OCI-LY1 (cell line): Measurements from ENCODE around the gene DMD.

Experiments
- H2AFZ ChIP-seq: fragments of 200-600 bp; sonication (generic), shearing (Covaris generic); 2 replicates; pipeline ENCODE4 v1.6.0; 2014; ENCODE audit warnings: antibody characterized with exemption, mild to moderate bottlenecking, low read length
- H3F3A ChIP-seq: fragments of 200-600 bp; sonication (generic), shearing (Covaris generic); 2 replicates; pipeline ENCODE4 v1.6.0; 2014; ENCODE audit warnings: mild to moderate bottlenecking, antibody characterized with exemption, low read length, moderate library complexity; ENCODE audit not compliant: insufficient read depth
- H3K27ac ChIP-seq: fragments of 200-600 bp; sonication (generic); 2 replicates; pipeline ENCODE4 v1.5.1; 2014; ENCODE audit warnings: low read length, mixed run types, mild to moderate bottlenecking, low read depth; ENCODE audit not compliant: poor library complexity, severe bottlenecking
- H3K27me3 ChIP-seq: fragments of 200-600 bp; sonication (generic); 2 replicates; pipeline ENCODE4 v1.6.0; 2014; ENCODE audit warnings: antibody characterized with exemption, mild to moderate bottlenecking, low read length, moderate library complexity; ENCODE audit not compliant: insufficient read depth
- H3K36me3 ChIP-seq: fragments of 200-600 bp; sonication (generic); 2 replicates; pipeline ENCODE4 v1.6.1; 2014; ENCODE audit warnings: mild to moderate bottlenecking, antibody characterized with exemption, low read length, moderate library complexity, mixed read lengths; ENCODE audit not compliant: insufficient read depth
- H3K4me1 ChIP-seq: fragments of 200-600 bp; sonication (generic); 2 replicates; pipeline ENCODE4 v1.5.1; 2014; ENCODE audit warnings: mild to moderate bottlenecking, low read length, moderate library complexity; ENCODE audit not compliant: insufficient read depth, severe bottlenecking
- H3K4me2 ChIP-seq: fragments of 200-600 bp; sonication (generic), shearing (Covaris generic); 2 replicates; pipeline ENCODE4 v1.6.1; 2014; ENCODE audit warnings: low read length
- H3K4me3 ChIP-seq: fragments of 200-600 bp; sonication (generic); 2 replicates; pipeline ENCODE4 v1.5.1; 2014; ENCODE audit warnings: low read length, low read depth, mild to moderate bottlenecking, mixed read lengths; ENCODE audit not compliant: poor library complexity, severe bottlenecking
- H3K79me2 ChIP-seq: fragments of 200-600 bp; shearing (Covaris generic); 2 replicates; pipeline ENCODE4 v1.6.1; 2016; ENCODE audit warnings: mixed run types, low read length, mixed read lengths; ENCODE audit not compliant: insufficient read depth
- H3K9ac ChIP-seq: fragments of 200-600 bp; sonication (generic), shearing (Covaris generic); 2 replicates; pipeline ENCODE4 v1.6.1; 2014; ENCODE audit warnings: mild to moderate bottlenecking, low read length, mixed read lengths
- H3K9me2 ChIP-seq: fragments of 200-600 bp; sonication (generic), shearing (Covaris generic); 2 replicates; pipeline ENCODE4 v1.6.1; 2014; ENCODE audit warnings: low read depth, mild to moderate bottlenecking, low read length, mixed read lengths
- H3K9me3 ChIP-seq: fragments of 200-600 bp; shearing (Covaris generic); 2 replicates; pipeline ENCODE4 v1.6.1; 2014; ENCODE audit warnings: low read length, mixed read lengths
- H4K20me1 ChIP-seq: fragments of 200-600 bp; sonication (generic), shearing (Covaris generic); 2 replicates; pipeline ENCODE4 v1.6.0; 2016; ENCODE audit warnings: mild to moderate bottlenecking, low read length; ENCODE audit not compliant: insufficient read depth
- EZH2 ChIP-seq: fragments of 200-600 bp; sonication (generic), shearing (Covaris generic); IDR thresholded peaks from 2 replicates; pipeline ENCODE4 v1.8.0; 2017; ENCODE audit warnings: borderline replicate concordance, mixed run types, mild to moderate bottlenecking, antibody characterized with exemption, low read length, moderate library complexity, mixed read lengths
- TF ChIP-seq, protein P1 (sequence below): fragments of 200-600 bp; sonication (generic), shearing (Covaris generic); IDR thresholded peaks from 2 replicates; pipeline ENCODE4 v1.5.1; 2017; ENCODE audit warnings: mild to moderate bottlenecking, antibody characterized with exemption, low read length, moderate library complexity, mixed read lengths

DMD gene

DNA sequence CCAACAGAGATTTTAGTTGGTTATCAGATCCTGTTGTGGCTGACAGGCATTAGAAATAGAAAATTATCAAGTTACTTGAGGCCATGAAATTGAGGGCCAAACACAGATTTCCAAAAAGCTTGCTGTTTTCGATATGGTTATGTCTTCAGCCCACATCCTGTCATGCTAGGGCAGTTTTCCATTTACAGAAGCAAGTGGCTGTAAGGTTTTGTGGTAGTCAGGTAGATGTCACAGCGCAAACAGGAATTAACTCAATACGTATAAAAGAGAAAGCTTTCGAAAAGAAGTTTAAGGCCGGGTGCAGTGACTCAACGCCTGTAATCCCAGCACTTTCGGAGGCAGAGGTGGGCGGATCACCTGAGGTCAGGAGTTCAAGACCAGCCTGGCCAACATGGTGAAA, 104.6 kb downstream of the DMD start:
- H3K9ac ChIP-seq = peak overlapping the region; percentile 45; the same call in 1 of the 2 replicates
- no peaks in the 10 kb centered on the region for H3F3A ChIP-seq
- peak overlapping the region; percentile 10 for H3K4me3 ChIP-seq
- H3K4me1 ChIP-seq = peaks cover 70% of the 10 kb centered on the region
- H3K4me2 ChIP-seq = peak overlapping the region; percentile 59
- H4K20me1 ChIP-seq = no peaks in the 10 kb centered on the region
- H2AFZ ChIP-seq = no peak overlapping the region
- TF ChIP-seq, protein P1, sequence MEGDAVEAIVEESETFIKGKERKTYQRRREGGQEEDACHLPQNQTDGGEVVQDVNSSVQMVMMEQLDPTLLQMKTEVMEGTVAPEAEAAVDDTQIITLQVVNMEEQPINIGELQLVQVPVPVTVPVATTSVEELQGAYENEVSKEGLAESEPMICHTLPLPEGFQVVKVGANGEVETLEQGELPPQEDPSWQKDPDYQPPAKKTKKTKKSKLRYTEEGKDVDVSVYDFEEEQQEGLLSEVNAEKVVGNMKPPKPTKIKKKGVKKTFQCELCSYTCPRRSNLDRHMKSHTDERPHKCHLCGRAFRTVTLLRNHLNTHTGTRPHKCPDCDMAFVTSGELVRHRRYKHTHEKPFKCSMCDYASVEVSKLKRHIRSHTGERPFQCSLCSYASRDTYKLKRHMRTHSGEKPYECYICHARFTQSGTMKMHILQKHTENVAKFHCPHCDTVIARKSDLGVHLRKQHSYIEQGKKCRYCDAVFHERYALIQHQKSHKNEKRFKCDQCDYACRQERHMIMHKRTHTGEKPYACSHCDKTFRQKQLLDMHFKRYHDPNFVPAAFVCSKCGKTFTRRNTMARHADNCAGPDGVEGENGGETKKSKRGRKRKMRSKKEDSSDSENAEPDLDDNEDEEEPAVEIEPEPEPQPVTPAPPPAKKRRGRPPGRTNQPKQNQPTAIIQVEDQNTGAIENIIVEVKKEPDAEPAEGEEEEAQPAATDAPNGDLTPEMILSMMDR = no peak
- no peak for TF ChIP-seq EZH2
- H3K9me2 ChIP-seq = no peaks in the 10 kb centered on the region
- no peaks in the 10 kb centered on the region for H3K36me3 ChIP-seq
- H3K27me3 ChIP-seq = no peaks in the 10 kb centered on the region
- no peaks in the 10 kb centered on the region for H3K9me3 ChIP-seq
- no peaks in the 10 kb centered on the region for H3K79me2 ChIP-seq
- H3K27ac ChIP-seq = peak overlapping the region; percentile 95

DNA sequence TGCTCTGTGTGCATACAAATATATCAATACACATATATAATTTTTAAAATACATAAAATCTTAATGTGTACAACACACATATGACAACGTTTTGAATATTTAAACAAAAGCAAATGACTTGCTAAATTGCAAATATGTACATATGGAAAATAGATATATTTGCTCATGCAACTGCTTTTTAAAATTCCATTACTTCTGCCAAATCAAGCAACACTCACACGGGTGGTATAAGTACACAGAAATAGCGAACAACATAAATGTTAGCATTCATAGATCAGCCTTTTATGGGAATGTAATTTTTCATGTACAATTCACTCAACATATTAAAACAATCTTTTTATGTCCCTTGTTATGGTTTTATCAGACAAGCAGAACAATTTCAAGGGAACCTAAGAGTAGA, 116.3 kb downstream of the DMD start:
- Histone ChIP-seq H3K36me3 (peaks cover 8% of the 10 kb centered on the region; the same call in 1 of the 2 replicates), H2AFZ (no peak overlapping the region), H3K79me2 (no peaks in the 10 kb centered on the region), H4K20me1 (no peaks in the 10 kb centered on the region), H3K9ac (no peak overlapping the region), H3K9me3 (no peaks in the 10 kb centered on the region; the same call in 1 of the 2 replicates), H3K4me2 (no peak overlapping the region), H3K4me1 (no peaks in the 10 kb centered on the region), H3K27ac (no peak overlapping the region), H3F3A (no peaks in the 10 kb centered on the region), H3K9me2 (no peaks in the 10 kb centered on the region), H3K27me3 (no peaks in the 10 kb centered on the region), H3K4me3 (no peak overlapping the region)
- TF ChIP-seq EZH2 = no peak
- TF ChIP-seq, protein P1 = no peak

DNA sequence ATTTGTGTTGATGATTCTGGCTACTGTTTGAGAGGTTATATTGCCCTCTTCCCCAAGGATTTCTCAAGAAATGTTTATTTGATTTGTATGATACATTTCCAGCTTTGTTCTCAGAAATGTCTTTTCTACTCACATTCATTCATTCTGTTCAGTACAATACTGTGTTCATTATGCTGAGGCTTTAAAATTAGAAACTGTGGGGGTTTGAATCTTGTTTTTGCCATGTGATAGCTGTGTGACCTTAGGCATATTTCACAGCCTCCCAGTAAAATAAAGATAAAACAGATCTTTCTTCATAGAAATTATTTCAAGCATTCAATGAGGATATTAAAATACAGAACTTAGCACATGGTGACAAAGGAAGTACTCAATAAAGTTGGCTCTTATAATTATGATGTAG, 123.9 kb downstream of the DMD start:
- Histone ChIP-seq H3K27ac (no peak overlapping the region), H3K36me3 (peaks cover 3% of the 10 kb centered on the region; the same call in 1 of the 2 replicates), H2AFZ (no peak overlapping the region)

More for the DNA sequence above, 123.9 kb downstream of the DMD start:
- Histone ChIP-seq H3K9me2 (no peaks in the 10 kb centered on the region), H3K4me2 (no peak overlapping the region), H3K4me1 (peaks cover 4% of the 10 kb centered on the region), H4K20me1 (no peaks in the 10 kb centered on the region), H3K9me3 (no peaks in the 10 kb centered on the region), H3K9ac (no peak overlapping the region), H3K79me2 (no peaks in the 10 kb centered on the region), H3K27me3 (no peaks in the 10 kb centered on the region), H3K4me3 (no peak overlapping the region), H3F3A (no peaks in the 10 kb centered on the region)
- TF ChIP-seq EZH2 = no peak
- TF ChIP-seq, protein P1 = no peak
